SK-N-SH (cell line): ENCODE data around the gene ASIC2. TPM values are rescaled to one million over a fixed set of nuclear protein-coding genes. Genes with fewer than 3 reads are reported as not detected.

Experiments used
- CTCF ChIA-PET: fragments of 300-600, 350-600 bp; formaldehyde crosslinking; extraction: SDS; loops from one replicate; lab custom pipeline; 2021; lab: Yijun Ruan, JAX
- POLR2A ChIA-PET: fragments of 350-600 bp; sonication (Branson Sonifier 250); formaldehyde crosslinking; extraction: SDS; loops from one replicate; lab custom pipeline; 2020; ENCODE audit warnings: antibody characterized with exemption, inconsistent platforms; lab: Yijun Ruan, JAX
- DNase-seq: peaks from one replicate; pipeline ENCODE4 v3.0.0; 2012
- H2AFZ ChIP-seq: fragments of 200-600 bp; sonication (generic); 2 replicates; pipeline ENCODE4 v1.8.1; 2016; ENCODE audit warnings: antibody characterized with exemption, mild to moderate bottlenecking, low read depth
- H3F3A ChIP-seq: fragments of 200-600 bp; sonication (generic); replicated peaks from 2 replicates; pipeline ENCODE3; 2016; ENCODE audit warnings: antibody characterized with exemption, mild to moderate bottlenecking; ENCODE audit not compliant: insufficient read depth
- H3K27ac ChIP-seq, 2 experiments: fragments of 200-500 bp in 1 of 2; fragments of 200-600 bp in 1 of 2; sonication (Bioruptor generic) in 1 of 2; sonication (generic), shearing (Covaris generic) in 1 of 2; 2 replicates each; pipeline versions ENCODE4 v1.5.1 to v1.6.1; 2014 to 2016; ENCODE audit warnings: low read depth in 2 of 2, inconsistent platforms in 1 of 2, low read length in 1 of 2, mild to moderate bottlenecking in 1 of 2, mixed read lengths in 1 of 2
- H3K27me3 ChIP-seq: fragments of 200-600 bp; sonication (generic), shearing (Covaris generic); 2 replicates; pipeline ENCODE4 v1.6.1; 2016; ENCODE audit warnings: mixed run types; ENCODE audit not compliant: insufficient read depth
- H3K36me3 ChIP-seq, 2 experiments: fragments of 200-500 bp in 1 of 2; fragments of 200-600 bp in 1 of 2; sonication (Bioruptor generic) in 1 of 2; sonication (generic) in 1 of 2; replicated peaks in 1 of 2; 2 replicates each; pipeline versions ENCODE3 to v1.5.1; 2014 to 2016; ENCODE audit warnings: low read length in 1 of 2, mild to moderate bottlenecking in 1 of 2; ENCODE audit not compliant: insufficient read depth in 2 of 2, control insufficient read depth in 1 of 2
- H3K4me1 ChIP-seq, 2 experiments: fragments of 200-500 bp in 1 of 2; fragments of 200-600 bp in 1 of 2; sonication (Bioruptor generic) in 1 of 2; sonication (generic), shearing (Covaris generic) in 1 of 2; 2 replicates each; pipeline versions ENCODE4 v1.5.1 to v1.6.1; 2014 to 2016; ENCODE audit warnings: low read depth in 1 of 2, low read length in 1 of 2, mixed run types in 1 of 2; ENCODE audit not compliant: insufficient read depth in 2 of 2, control insufficient read depth in 1 of 2
- H3K4me2 ChIP-seq: fragments of 200-600 bp; sonication (generic), shearing (Covaris generic); 2 replicates; pipeline ENCODE4 v1.6.1; 2017; ENCODE audit warnings: mixed run types
- H3K4me3 ChIP-seq, 2 experiments: fragments of 200-500 bp in 1 of 2; fragments of 200-600 bp in 1 of 2; sonication (Bioruptor generic) in 1 of 2; sonication (generic), shearing (Covaris generic) in 1 of 2; 2 replicates each; pipeline versions ENCODE4 v1.5.1 to v1.8.1; 2014 to 2016; ENCODE audit warnings: low read depth in 2 of 2, inconsistent platforms in 1 of 2, low read length in 1 of 2, mild to moderate bottlenecking in 1 of 2, mixed read lengths in 1 of 2, moderate library complexity in 1 of 2
- H3K79me2 ChIP-seq: fragments of 200-600 bp; sonication (generic); 2 replicates; pipeline ENCODE4 v1.8.1; 2017; ENCODE audit warnings: mild to moderate bottlenecking; ENCODE audit not compliant: insufficient read depth
- H3K9ac ChIP-seq: fragments of 200-600 bp; sonication (generic); 2 replicates; pipeline ENCODE4 v1.6.1; 2017; ENCODE audit warnings: mixed run types
- H3K9me2 ChIP-seq: fragments of 200-600 bp; sonication (generic); 2 replicates; pipeline ENCODE4 v1.6.1; 2017; ENCODE audit warnings: mixed run types
- H3K9me3 ChIP-seq: fragments of 200-600 bp; sonication (generic); 2 replicates; pipeline ENCODE4 v1.6.1; 2017; ENCODE audit warnings: mixed run types, mild to moderate bottlenecking, moderate library complexity
- H4K20me1 ChIP-seq: fragments of 200-600 bp; sonication (generic); 2 replicates; pipeline ENCODE4 v1.6.1; 2017; ENCODE audit warnings: mild to moderate bottlenecking, mixed run types; ENCODE audit not compliant: insufficient read depth
- ELF1 ChIP-seq: IDR thresholded peaks from 2 replicates; pipeline ENCODE4 v1.4.0; 2012
- GATA2 ChIP-seq: sonication (generic); formaldehyde crosslinking; IDR thresholded peaks from 2 replicates; pipeline ENCODE4 v1.5.0; 2020; ENCODE audit warnings: mild to moderate bottlenecking, missing genetic modification reagents
- JUND ChIP-seq: IDR thresholded peaks from 2 replicates; pipeline ENCODE4 v1.4.0; 2012
- MEF2A ChIP-seq: IDR thresholded peaks from 2 replicates; pipeline ENCODE4 v1.4.0; 2012; ENCODE audit warnings: low read depth, borderline replicate concordance
- MXI1 ChIP-seq: IDR thresholded peaks from 2 replicates; pipeline ENCODE4 v1.6.1; 2012; ENCODE audit warnings: mild to moderate bottlenecking, low read depth, low read length, improper control_type of control experiment
- NFIC ChIP-seq: IDR thresholded peaks from 2 replicates; pipeline ENCODE4 v1.4.0; 2012; ENCODE audit warnings: borderline replicate concordance
- NRF1 ChIP-seq: IDR thresholded peaks from 2 replicates; pipeline ENCODE4 v1.6.1; 2012; ENCODE audit warnings: low read depth, mild to moderate bottlenecking, low read length
- RAD21 ChIP-seq: IDR thresholded peaks from 2 replicates; pipeline ENCODE4 v1.6.1; 2012; ENCODE audit warnings: mild to moderate bottlenecking, low read length
- RCOR1 ChIP-seq: fragments of 150-350 bp; IDR thresholded peaks from 2 replicates; pipeline ENCODE4 v1.6.1; 2017; ENCODE audit warnings: antibody characterized with exemption, low read length
- RXRA ChIP-seq: IDR thresholded peaks from 2 replicates; pipeline ENCODE4 v1.4.0; 2012; ENCODE audit warnings: low read depth, mild to moderate bottlenecking, borderline replicate concordance
- SIN3A ChIP-seq: IDR thresholded peaks from 2 replicates; pipeline ENCODE4 v1.6.1; 2012; ENCODE audit warnings: low read depth, mild to moderate bottlenecking, low read length, moderate library complexity, borderline replicate concordance
- TAF1 ChIP-seq: IDR thresholded peaks from 2 replicates; pipeline ENCODE4 v1.6.1; 2012; ENCODE audit warnings: low read depth, mild to moderate bottlenecking, low read length, moderate library complexity, borderline replicate concordance
- TEAD4 ChIP-seq: IDR thresholded peaks from 2 replicates; pipeline ENCODE4 v1.4.0; 2012; ENCODE audit warnings: mild to moderate bottlenecking, borderline replicate concordance; ENCODE audit not compliant: insufficient read depth
- WGBS: methylation state at CpG from one replicate; pipeline ENCODE4 v1.1.6; 2017; ENCODE audit warnings: low lambda C conversion rate; 5-methylcytosine and 5-hydroxymethylcytosine counted together
- polyA plus RNA-seq, 3 experiments: library from polyadenylated mRNA; depleted of rRNA; stranded (reverse); fragments of >200 nt; gene quantifications; 2 replicates each; pipeline ENCODE4 v1.2.3, GENCODE V29; 2012
- TF ChIP-seq, protein P1 (sequence below): IDR thresholded peaks from 2 replicates; pipeline ENCODE4 v1.4.0; 2012; ENCODE audit warnings: low read depth, borderline replicate concordance
- TF ChIP-seq, protein P2 (sequence below): fragments of 200-600 bp; sonication (generic); IDR thresholded peaks from 2 replicates; pipeline ENCODE4 v1.6.1; 2017; ENCODE audit warnings: antibody characterized with exemption, mild to moderate bottlenecking, moderate library complexity
- TF ChIP-seq, protein P3 (sequence below): IDR thresholded peaks from 2 replicates; pipeline ENCODE4 v1.4.0; 2012; ENCODE audit warnings: low read depth, borderline replicate concordance
- TF ChIP-seq, protein P4 (sequence below): fragments of 150-350 bp; IDR thresholded peaks from 2 replicates; pipeline ENCODE4 v1.6.1; 2016; ENCODE audit warnings: mild to moderate bottlenecking, low read depth, low read length

Gene ASIC2
- polyA plus RNA-seq, 1 of the 3 experiments (the other 2 are of a cell fraction), result 0.08 TPM

DNA sequence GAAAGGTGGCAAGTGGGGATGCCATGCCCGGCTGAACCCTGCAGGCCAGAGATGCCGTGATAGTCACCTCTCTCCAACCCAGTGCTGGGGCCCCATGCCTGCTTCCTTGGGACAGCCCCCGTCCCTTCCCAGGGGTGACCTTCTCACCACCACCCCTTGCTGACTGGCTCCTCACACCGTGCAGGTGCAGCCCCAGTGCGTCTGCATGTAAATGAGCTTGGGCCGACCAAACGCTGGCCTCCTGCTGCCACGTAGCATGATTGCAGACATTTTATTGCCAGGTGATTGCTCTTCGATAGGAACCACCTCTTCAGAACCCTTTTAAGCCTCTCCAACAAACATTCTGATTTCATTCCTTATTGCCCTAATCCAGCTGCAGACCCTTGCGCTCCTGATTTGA is 32.5 kb downstream of the ASIC2 start:
- Histone ChIP-seq H3K9me2 (no peaks in the 10 kb centered on the region), H3K4me3 (no peak overlapping the region), H3K9ac (no peak overlapping the region), H3K79me2 (no peaks in the 10 kb centered on the region), H3K27ac (no peak overlapping the region), H3K36me3 (no peaks in the 10 kb centered on the region), H2AFZ (no peak overlapping the region), H3F3A (no peaks in the 10 kb centered on the region), H3K4me2 (no peak overlapping the region), H3K4me1 (no peaks in the 10 kb centered on the region), H4K20me1 (no peaks in the 10 kb centered on the region)
- ChIA-PET CTCF (interaction anchor here (0.6 to 1.8 kb wide), 3 partner anchors 8 to 1101 kb away, joined by 3 read pairs; no protein-coding TSS in a partner anchor), POLR2A (no interaction called here)
- WGBS, result 67% methylated on average over 9 of the region's 10 CpGs
- TF ChIP-seq NRF1, result no peak
- TF ChIP-seq, protein P1, sequence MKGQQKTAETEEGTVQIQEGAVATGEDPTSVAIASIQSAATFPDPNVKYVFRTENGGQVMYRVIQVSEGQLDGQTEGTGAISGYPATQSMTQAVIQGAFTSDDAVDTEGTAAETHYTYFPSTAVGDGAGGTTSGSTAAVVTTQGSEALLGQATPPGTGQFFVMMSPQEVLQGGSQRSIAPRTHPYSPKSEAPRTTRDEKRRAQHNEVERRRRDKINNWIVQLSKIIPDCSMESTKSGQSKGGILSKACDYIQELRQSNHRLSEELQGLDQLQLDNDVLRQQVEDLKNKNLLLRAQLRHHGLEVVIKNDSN, result no peak
- TF ChIP-seq TAF1, result no peak
- no peak for TF ChIP-seq RXRA
- no peak for TF ChIP-seq NFIC
- TF ChIP-seq RAD21, result no peak
- TF ChIP-seq ELF1, result no peak
- TF ChIP-seq, protein P2, sequence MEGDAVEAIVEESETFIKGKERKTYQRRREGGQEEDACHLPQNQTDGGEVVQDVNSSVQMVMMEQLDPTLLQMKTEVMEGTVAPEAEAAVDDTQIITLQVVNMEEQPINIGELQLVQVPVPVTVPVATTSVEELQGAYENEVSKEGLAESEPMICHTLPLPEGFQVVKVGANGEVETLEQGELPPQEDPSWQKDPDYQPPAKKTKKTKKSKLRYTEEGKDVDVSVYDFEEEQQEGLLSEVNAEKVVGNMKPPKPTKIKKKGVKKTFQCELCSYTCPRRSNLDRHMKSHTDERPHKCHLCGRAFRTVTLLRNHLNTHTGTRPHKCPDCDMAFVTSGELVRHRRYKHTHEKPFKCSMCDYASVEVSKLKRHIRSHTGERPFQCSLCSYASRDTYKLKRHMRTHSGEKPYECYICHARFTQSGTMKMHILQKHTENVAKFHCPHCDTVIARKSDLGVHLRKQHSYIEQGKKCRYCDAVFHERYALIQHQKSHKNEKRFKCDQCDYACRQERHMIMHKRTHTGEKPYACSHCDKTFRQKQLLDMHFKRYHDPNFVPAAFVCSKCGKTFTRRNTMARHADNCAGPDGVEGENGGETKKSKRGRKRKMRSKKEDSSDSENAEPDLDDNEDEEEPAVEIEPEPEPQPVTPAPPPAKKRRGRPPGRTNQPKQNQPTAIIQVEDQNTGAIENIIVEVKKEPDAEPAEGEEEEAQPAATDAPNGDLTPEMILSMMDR, result no peak
- TF ChIP-seq, all 33 proteins: peak for 0
- no peaks in the 10 kb centered on the region for H3K27me3 ChIP-seq
- H3K9me3 ChIP-seq, result no peaks in the 10 kb centered on the region
- no peak for DNase-seq

DNA sequence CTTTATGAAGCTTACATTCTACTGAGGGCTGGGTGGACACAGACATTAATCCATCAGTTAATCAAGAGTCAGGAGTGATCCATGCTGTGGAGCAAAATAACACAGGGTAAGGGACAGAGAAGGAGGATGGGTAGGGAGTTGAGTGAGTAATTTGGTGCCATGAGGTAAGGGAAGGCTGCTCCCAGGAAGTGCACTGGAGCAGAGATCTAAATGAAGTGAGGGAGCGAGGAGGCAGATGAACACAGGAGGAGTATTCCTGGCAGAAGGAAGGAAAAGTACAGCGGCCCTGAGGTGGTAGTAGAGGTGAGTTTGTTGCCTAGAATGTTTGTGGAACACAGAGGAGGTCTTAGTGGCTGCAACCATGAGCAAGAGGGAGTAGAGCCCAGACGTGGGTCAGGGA is 34.8 kb downstream of the ASIC2 start:
- WGBS, result 46% methylated on average over 3 of the region's 3 CpGs
- H3K9me2 ChIP-seq, result no peaks in the 10 kb centered on the region
- H3K36me3 ChIP-seq, result no peaks in the 10 kb centered on the region
- no peak overlapping the region for H3K27ac ChIP-seq
- H4K20me1 ChIP-seq, result no peaks in the 10 kb centered on the region
- no peak overlapping the region for H2AFZ ChIP-seq
- DNase-seq, result no peak
- H3K4me3 ChIP-seq, result no peak overlapping the region
- TF ChIP-seq MEF2A, result no peak
- no peak for TF ChIP-seq RCOR1
- no peak for TF ChIP-seq JUND
- no peak for TF ChIP-seq MXI1
- TF ChIP-seq, protein P3, sequence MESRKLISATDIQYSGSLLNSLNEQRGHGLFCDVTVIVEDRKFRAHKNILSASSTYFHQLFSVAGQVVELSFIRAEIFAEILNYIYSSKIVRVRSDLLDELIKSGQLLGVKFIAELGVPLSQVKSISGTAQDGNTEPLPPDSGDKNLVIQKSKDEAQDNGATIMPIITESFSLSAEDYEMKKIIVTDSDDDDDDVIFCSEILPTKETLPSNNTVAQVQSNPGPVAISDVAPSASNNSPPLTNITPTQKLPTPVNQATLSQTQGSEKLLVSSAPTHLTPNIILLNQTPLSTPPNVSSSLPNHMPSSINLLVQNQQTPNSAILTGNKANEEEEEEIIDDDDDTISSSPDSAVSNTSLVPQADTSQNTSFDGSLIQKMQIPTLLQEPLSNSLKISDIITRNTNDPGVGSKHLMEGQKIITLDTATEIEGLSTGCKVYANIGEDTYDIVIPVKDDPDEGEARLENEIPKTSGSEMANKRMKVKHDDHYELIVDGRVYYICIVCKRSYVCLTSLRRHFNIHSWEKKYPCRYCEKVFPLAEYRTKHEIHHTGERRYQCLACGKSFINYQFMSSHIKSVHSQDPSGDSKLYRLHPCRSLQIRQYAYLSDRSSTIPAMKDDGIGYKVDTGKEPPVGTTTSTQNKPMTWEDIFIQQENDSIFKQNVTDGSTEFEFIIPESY, result no peak
- TF ChIP-seq, protein P4, sequence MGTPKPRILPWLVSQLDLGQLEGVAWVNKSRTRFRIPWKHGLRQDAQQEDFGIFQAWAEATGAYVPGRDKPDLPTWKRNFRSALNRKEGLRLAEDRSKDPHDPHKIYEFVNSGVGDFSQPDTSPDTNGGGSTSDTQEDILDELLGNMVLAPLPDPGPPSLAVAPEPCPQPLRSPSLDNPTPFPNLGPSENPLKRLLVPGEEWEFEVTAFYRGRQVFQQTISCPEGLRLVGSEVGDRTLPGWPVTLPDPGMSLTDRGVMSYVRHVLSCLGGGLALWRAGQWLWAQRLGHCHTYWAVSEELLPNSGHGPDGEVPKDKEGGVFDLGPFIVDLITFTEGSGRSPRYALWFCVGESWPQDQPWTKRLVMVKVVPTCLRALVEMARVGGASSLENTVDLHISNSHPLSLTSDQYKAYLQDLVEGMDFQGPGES, result no peak
- no peak for TF ChIP-seq SIN3A
- TF ChIP-seq GATA2, result no peak
- no peak for TF ChIP-seq TEAD4
- TF ChIP-seq RAD21, result no peak
- TF ChIP-seq, protein P2, result no peak
- H3K9ac ChIP-seq, result no peak overlapping the region
- H3K4me2 ChIP-seq, result no peak overlapping the region
- no peaks in the 10 kb centered on the region for H3K4me1 ChIP-seq
- CTCF ChIA-PET, result interaction anchor here (1.3 to 1.5 kb wide), 2 partner anchors 8 to 19 kb away, joined by 3 to 4 read pairs; no protein-coding TSS in a partner anchor
- H3K9me3 ChIP-seq, result no peaks in the 10 kb centered on the region
- POLR2A ChIA-PET, result no interaction called here
- no peaks in the 10 kb centered on the region for H3F3A ChIP-seq
- H3K27me3 ChIP-seq, result no peaks in the 10 kb centered on the region
- no peaks in the 10 kb centered on the region for H3K79me2 ChIP-seq
